H1 (cell line): ENCODE data around the gene MLC1. TPM values are rescaled to one million over a fixed set of nuclear protein-coding genes. Genes with fewer than 3 reads are reported as not detected.

ENCODE experiments used
- CTCF ChIA-PET: fragments of 300-600 bp; sonication (Branson Sonifier 250); formaldehyde crosslinking; loops from one replicate; lab custom pipeline; 2021; ENCODE audit not compliant: partially characterized antibody; lab: Charles Lee
- POLR2A ChIA-PET: fragments of 300-600 bp; sonication (Branson Sonifier 250); formaldehyde crosslinking; loops from one replicate; lab custom pipeline; 2021; ENCODE audit warnings: inconsistent platforms; ENCODE audit not compliant: partially characterized antibody; lab: Charles Lee
- DNase-seq, 2 experiments: peaks; one replicate each; pipeline versions ENCODE4 v3.0.0 to v3.0.0-alpha.2; 2010 to 2022; ENCODE audit warnings: low spot score in 2 of 2, low read depth in 1 of 2, mixed read lengths in 1 of 2
- FAIRE-seq: peaks from 2 replicates; lab custom pipeline; 2011; peaks lifted over from hg19 to GRCh38; lab: Jason Lieb, UNC
- H2AFZ ChIP-seq: 2 replicates; pipeline ENCODE4 v1.8.1; 2012; ENCODE audit warnings: low read length, inconsistent platforms
- H2AK5ac ChIP-seq: 2 replicates; pipeline ENCODE4 v1.6.1; 2013; ENCODE audit warnings: low read depth, low read length
- H2BK120ac ChIP-seq: replicated peaks from 2 replicates; pipeline ENCODE3; 2013; ENCODE audit warnings: low read depth, low read length, inconsistent platforms
- H2BK12ac ChIP-seq: 2 replicates; pipeline ENCODE4 v1.6.1; 2013; ENCODE audit warnings: low read depth, low read length
- H2BK15ac ChIP-seq: 2 replicates; pipeline ENCODE4 v1.6.1; 2013; ENCODE audit warnings: low read length
- H2BK20ac ChIP-seq: 2 replicates; pipeline ENCODE4 v1.6.1; 2013; ENCODE audit warnings: low read length
- H2BK5ac ChIP-seq: 2 replicates; pipeline ENCODE4 v1.6.1; 2013; ENCODE audit warnings: low read depth, low read length
- H3K14ac ChIP-seq: 2 replicates; pipeline ENCODE4 v1.6.1; 2013; ENCODE audit warnings: inconsistent platforms; ENCODE audit not compliant: insufficient read length
- H3K18ac ChIP-seq: 2 replicates; pipeline ENCODE4 v1.6.1; 2013; ENCODE audit warnings: low read length; ENCODE audit errors: extremely low read depth
- H3K23ac ChIP-seq: 2 replicates; pipeline ENCODE4 v1.6.1; 2013; ENCODE audit warnings: inconsistent platforms; ENCODE audit not compliant: insufficient read length
- H3K23me2 ChIP-seq: 2 replicates; pipeline ENCODE4 v1.6.1; 2013; ENCODE audit warnings: low read depth, low read length
- H3K27ac ChIP-seq: 2 replicates; pipeline ENCODE4 v1.6.1; 2011; ENCODE audit warnings: low read depth, low read length, inconsistent platforms
- H3K27me3 ChIP-seq, 4 experiments: replicated peaks in 1 of 4; 1 replicate in 1 of 4; 2 replicates in 3 of 4; pipeline versions ENCODE4 v1.6.1 to v1.8.1; 2011 to 2013; ENCODE audit warnings: low read length in 3 of 4, mild to moderate bottlenecking in 3 of 4, inconsistent platforms in 2 of 4, mixed read lengths in 2 of 4, moderate library complexity in 1 of 4; ENCODE audit not compliant: control insufficient read depth in 3 of 4, insufficient read depth in 3 of 4; ENCODE audit errors: extremely low read depth in 1 of 4
- H3K36me3 ChIP-seq, 4 experiments: 2 replicates each; pipeline versions ENCODE4 v1.6.1 to v1.8.1; 2011 to 2013; ENCODE audit warnings: mild to moderate bottlenecking in 4 of 4, low read length in 3 of 4, moderate library complexity in 2 of 4, control low read depth in 1 of 4, inconsistent platforms in 1 of 4; ENCODE audit not compliant: insufficient read depth in 4 of 4, control insufficient read depth in 2 of 4
- H3K4ac ChIP-seq: replicated peaks from 2 replicates; pipeline ENCODE3; 2013; ENCODE audit warnings: low read length, low read depth, mixed read lengths, inconsistent platforms; ENCODE audit not compliant: insufficient read length
- H3K4me1 ChIP-seq, 4 experiments: replicated peaks in 1 of 4; 1 replicate in 1 of 4; 2 replicates in 3 of 4; pipeline versions ENCODE4 v1.6.1 to v1.8.1; 2011 to 2013; ENCODE audit warnings: low read length in 3 of 4, inconsistent platforms in 2 of 4, mixed read lengths in 1 of 4; ENCODE audit not compliant: insufficient read depth in 4 of 4, control insufficient read depth in 3 of 4
- H3K4me2 ChIP-seq, 2 experiments: 2 replicates each; pipeline versions ENCODE4 v1.6.1 to v1.8.1; 2011 to 2013; ENCODE audit warnings: low read depth in 2 of 2, low read length in 2 of 2, control low read depth in 1 of 2, inconsistent platforms in 1 of 2, mild to moderate bottlenecking in 1 of 2; ENCODE audit not compliant: insufficient read depth in 1 of 2
- H3K4me3 ChIP-seq, 4 experiments: fragments of 200-600, 300-600 bp in 1 of 4; sonication (generic), shearing (Covaris generic), sonication (Bioruptor Twin) in 1 of 4; 2 replicates each; pipeline versions ENCODE4 v1.5.1 to v1.8.1; 2011 to 2016; ENCODE audit warnings: low read length in 4 of 4, low read depth in 3 of 4, control low read depth in 2 of 4, inconsistent platforms in 2 of 4, mild to moderate bottlenecking in 2 of 4, mixed read lengths in 1 of 4, moderate library complexity in 1 of 4; ENCODE audit not compliant: insufficient read depth in 2 of 4; ENCODE audit errors: extremely low read depth in 1 of 4
- H3K56ac ChIP-seq: replicated peaks from 2 replicates; pipeline ENCODE3; 2013; ENCODE audit warnings: low read depth, mild to moderate bottlenecking, mixed read lengths, low read length, inconsistent platforms; ENCODE audit not compliant: insufficient read length
- H3K79me1 ChIP-seq: 2 replicates; pipeline ENCODE4 v1.6.1; 2013; ENCODE audit warnings: low read depth, low read length, control low read depth
- H3K79me2 ChIP-seq, 2 experiments: 2 replicates each; pipeline versions ENCODE4 v1.6.1 to v1.8.1; 2012 to 2013; ENCODE audit warnings: low read length in 2 of 2, mild to moderate bottlenecking in 2 of 2, inconsistent platforms in 1 of 2; ENCODE audit not compliant: insufficient read depth in 2 of 2, control insufficient read depth in 1 of 2
- H3K9ac ChIP-seq, 4 experiments: replicated peaks in 1 of 4; 1 replicate in 1 of 4; 2 replicates in 3 of 4; pipeline versions ENCODE4 v1.6.1 to v1.8.1; 2011 to 2013; ENCODE audit warnings: low read depth in 3 of 4, low read length in 3 of 4, control low read depth in 2 of 4, mild to moderate bottlenecking in 2 of 4, moderate library complexity in 2 of 4, inconsistent platforms in 1 of 4; ENCODE audit errors: extremely low read depth in 1 of 4
- H3K9me3 ChIP-seq, 2 experiments: 2 replicates each; pipeline versions ENCODE4 v1.6.1 to v1.8.1; 2012 to 2013; ENCODE audit warnings: mild to moderate bottlenecking in 2 of 2, moderate library complexity in 2 of 2, control low read depth in 1 of 2, inconsistent platforms in 1 of 2, low read depth in 1 of 2, low read length in 1 of 2, mixed read lengths in 1 of 2; ENCODE audit not compliant: insufficient read depth in 2 of 2
- H4K20me1 ChIP-seq, 2 experiments: replicated peaks in 1 of 2; 2 replicates each; pipeline versions ENCODE3 to v1.8.1; 2011 to 2013; ENCODE audit warnings: inconsistent platforms in 2 of 2, low read length in 2 of 2, mild to moderate bottlenecking in 1 of 2; ENCODE audit not compliant: insufficient read depth in 2 of 2, control insufficient read depth in 1 of 2
- H4K5ac ChIP-seq: 2 replicates; pipeline ENCODE4 v1.6.1; 2013; ENCODE audit warnings: low read length, low read depth, mixed read lengths, inconsistent platforms; ENCODE audit not compliant: insufficient read length
- H4K8ac ChIP-seq: 2 replicates; pipeline ENCODE4 v1.8.0; 2013; ENCODE audit warnings: mild to moderate bottlenecking, moderate library complexity, low read length, inconsistent platforms; ENCODE audit not compliant: insufficient read depth; ENCODE audit errors: extremely low read depth
- H4K91ac ChIP-seq: replicated peaks from 2 replicates; pipeline ENCODE3; 2013; ENCODE audit warnings: low read length, mixed read lengths, inconsistent platforms; ENCODE audit not compliant: insufficient read length
- ASH2L ChIP-seq: fragments of 200-600, 300-600 bp; sonication (generic); IDR thresholded peaks from one replicate; pipeline ENCODE4 v1.7.1; 2017; ENCODE audit warnings: low read length
- CEBPB ChIP-seq: IDR thresholded peaks from 2 replicates; pipeline ENCODE4 v1.6.1; 2012; ENCODE audit warnings: low read depth, low read length
- FOSL1 ChIP-seq: IDR thresholded peaks from 2 replicates; pipeline ENCODE4 v1.6.1; 2011; ENCODE audit warnings: mild to moderate bottlenecking, low read depth, low read length, moderate library complexity; ENCODE audit not compliant: insufficient read depth
- KDM1A ChIP-seq: fragments of 200-600, 300-600 bp; sonication (generic); IDR thresholded peaks from 2 replicates; pipeline ENCODE4 v1.7.1; 2016; ENCODE audit warnings: mild to moderate bottlenecking, low read length, borderline replicate concordance
- KDM5A ChIP-seq: fragments of 200-600 bp; IDR thresholded peaks from 2 replicates; pipeline ENCODE4 v1.7.1; 2012; ENCODE audit warnings: mild to moderate bottlenecking, low read length, inconsistent platforms, mixed read lengths
- MAFK ChIP-seq: IDR thresholded peaks from 2 replicates; pipeline ENCODE4 v1.6.1; 2012; ENCODE audit warnings: low read depth, mild to moderate bottlenecking, improper control_type of control experiment, low read length
- PHF8 ChIP-seq: fragments of 200-600 bp; sonication (generic); conservative IDR thresholded peaks from 2 replicates; pipeline ENCODE4 v1.7.1; 2012; ENCODE audit warnings: low read depth, mild to moderate bottlenecking, inconsistent platforms, low read length, moderate library complexity
- SAP30 ChIP-seq: fragments of 300-600 bp; sonication (generic); IDR thresholded peaks from 2 replicates; pipeline ENCODE4 v1.7.1; 2012; ENCODE audit warnings: low read length, moderate library complexity, mild to moderate bottlenecking, inconsistent platforms; ENCODE audit not compliant: insufficient read depth, insufficient replicate concordance
- TAF1 ChIP-seq: IDR thresholded peaks from 2 replicates; pipeline ENCODE4 v1.6.1; 2011; ENCODE audit warnings: mild to moderate bottlenecking, low read depth, low read length
- WGBS, 2 experiments: shearing (Covaris generic) in 1 of 2; methylation state at CpG; one replicate each; pipeline versions ENCODE4 v1.1.6 to v1.1.7; 2013 to 2015; ENCODE audit warnings: low lambda C conversion rate in 2 of 2, mixed read lengths in 2 of 2, inconsistent platforms in 1 of 2, low coverage in 1 of 2, missing lambda C conversion rate in 1 of 2; ENCODE audit not compliant: insufficient replicate concordance in 2 of 2, insufficient coverage in 1 of 2, insufficient read length in 1 of 2; ENCODE audit errors: extremely low coverage in 1 of 2, missing lambda C conversion rate in 1 of 2; 5-methylcytosine and 5-hydroxymethylcytosine counted together
- polyA plus RNA-seq, 7 experiments: library from polyadenylated mRNA; depleted of rRNA in 3 of 7; stranded (reverse) in 5 of 7; unstranded in 2 of 7; fragments of >200 nt in 5 of 7; fragments of 200-250 nt in 2 of 7; gene quantifications; 1 replicate in 5 of 7; 2 replicates in 1 of 7; 4 replicates in 1 of 7; pipeline versions ENCODE4 v1.2.1 to v1.2.3, GENCODE V29; 2011 to 2013; ENCODE audit warnings: missing spikeins in 2 of 7, mixed read lengths in 2 of 7
- total RNA-seq: library from RNA; stranded (reverse); fragmentation: NEBNext Ultra II Directional; extraction: Animal tissue kit (Norgen Biotek cat#: 25700); gene quantifications from 2 replicates; pipeline ENCODE4 v1.2.1, GENCODE V29; 2021
- TF ChIP-seq, protein P1 (sequence below): IDR thresholded peaks from 2 replicates; pipeline ENCODE4 v1.6.1; 2012; ENCODE audit warnings: low read length, inconsistent platforms

The MLC1 gene
- total and polyA plus RNA-seq, 2 of the 8 experiments (the other 6 are each of a cell fraction or from before 2014, with no cell fraction given), result 0.20 TPM; not detected in 1

DNA sequence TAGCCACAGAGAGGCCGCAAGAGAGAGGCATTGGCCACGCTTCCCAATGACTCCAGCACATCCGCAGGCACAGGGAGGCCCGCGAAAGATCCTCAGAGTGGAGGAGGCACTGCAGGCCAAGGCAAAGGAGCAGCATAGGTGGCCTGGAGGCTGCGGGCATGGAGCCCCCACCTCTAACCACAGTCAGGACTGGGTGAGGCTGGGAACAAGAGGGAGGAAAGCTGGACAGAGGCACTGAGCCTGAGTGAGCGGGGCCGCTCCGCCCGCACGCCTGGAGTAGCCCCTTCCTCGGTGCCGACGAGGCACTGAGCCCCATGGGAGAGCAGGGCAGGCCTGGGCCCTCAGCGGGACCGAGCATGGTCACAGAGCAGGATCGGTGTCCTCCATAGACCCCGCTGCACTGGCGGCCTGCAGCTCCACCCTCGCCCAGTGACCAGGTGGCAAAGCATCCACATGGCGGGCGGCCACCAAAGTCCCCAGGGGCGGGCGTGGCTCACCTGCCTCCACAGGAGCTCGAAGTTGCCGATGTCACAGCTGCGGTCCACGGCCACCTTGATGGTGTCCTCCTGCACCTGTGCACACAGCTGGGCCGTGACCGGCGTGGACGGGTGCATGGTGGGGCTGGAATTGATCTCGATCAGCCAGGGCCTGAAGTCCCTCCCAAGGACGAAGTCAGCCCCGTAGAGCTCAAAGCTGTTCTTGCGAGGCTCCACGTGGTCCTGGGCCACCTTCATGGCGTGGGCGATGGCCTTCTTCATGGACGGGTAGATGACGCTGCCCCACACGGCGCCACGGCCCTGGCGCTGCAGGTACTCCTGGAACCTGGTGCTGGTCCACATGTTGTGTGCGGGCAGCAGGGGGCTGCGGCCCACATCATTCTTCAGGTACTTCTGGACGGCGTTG is 53.8 kb downstream of the MLC1 start:
- Histone ChIP-seq H2BK15ac (no peak overlapping the region), H3K18ac (no peak overlapping the region), H3K79me2 (no peaks in the 10 kb centered on the region), H3K4me3 (no peak overlapping the region), H2BK120ac (no peak overlapping the region), H2BK20ac (no peak overlapping the region), H3K14ac (no peak overlapping the region), H3K4me1 (peaks cover 0 to 3% (median 0%) of the 10 kb centered on the region in 4 experiments; a peak in 2 of 7 replicates), H3K27me3 (peaks cover 2 to 24% (median 11%) of the 10 kb centered on the region in 4 experiments; a peak in 6 of 7 replicates), H3K36me3 (no peaks in the 10 kb centered on the region), H3K27ac (no peak overlapping the region), H3K23ac (no peak overlapping the region), H2BK12ac (no peak overlapping the region), H3K79me1 (no peaks in the 10 kb centered on the region), H3K9ac (no peak overlapping the region), H2AFZ (no peak overlapping the region), H3K56ac (no peak overlapping the region), H4K8ac (no peak overlapping the region; the same call in 1 of the 2 replicates), H2BK5ac (no peak overlapping the region), H2AK5ac (no peak overlapping the region), H3K4ac (no peak overlapping the region), H3K4me2 (no peak overlapping the region), H3K23me2 (peaks cover 2% of the 10 kb centered on the region; the same call in 1 of the 2 replicates), H4K5ac (no peak overlapping the region), H4K91ac (no peak overlapping the region), H3K9me3 (no peaks in the 10 kb centered on the region), H4K20me1 (no peaks in the 10 kb centered on the region)
- FAIRE-seq (no peak), DNase-seq (no peak)
- WGBS, 2 experiments, result 96% methylated on average over 41 of the region's 49 CpGs; no CpG with 5 or more reads in 1 of the 2 experiments
- ChIA-PET CTCF (interaction anchor here (0.5 to 3.9 kb wide), 19 partner anchors 15 to 257 kb away, joined by 3 to 54 read pairs (median 7); partner anchors contain the start of gene IL17REL), POLR2A (interaction anchor here (0.6 to 2.1 kb wide), 5 partner anchors 13 to 210 kb away, joined by 3 to 7 read pairs (median 4); no protein-coding TSS in a partner anchor)
- TF ChIP-seq KDM1A (no peak), CEBPB (no peak), PHF8 (no peak), KDM5A (no peak), MAFK (no peak), FOSL1 (no peak), TAF1 (no peak), ASH2L (no peak), SAP30 (no peak)
- TF ChIP-seq, protein P1, sequence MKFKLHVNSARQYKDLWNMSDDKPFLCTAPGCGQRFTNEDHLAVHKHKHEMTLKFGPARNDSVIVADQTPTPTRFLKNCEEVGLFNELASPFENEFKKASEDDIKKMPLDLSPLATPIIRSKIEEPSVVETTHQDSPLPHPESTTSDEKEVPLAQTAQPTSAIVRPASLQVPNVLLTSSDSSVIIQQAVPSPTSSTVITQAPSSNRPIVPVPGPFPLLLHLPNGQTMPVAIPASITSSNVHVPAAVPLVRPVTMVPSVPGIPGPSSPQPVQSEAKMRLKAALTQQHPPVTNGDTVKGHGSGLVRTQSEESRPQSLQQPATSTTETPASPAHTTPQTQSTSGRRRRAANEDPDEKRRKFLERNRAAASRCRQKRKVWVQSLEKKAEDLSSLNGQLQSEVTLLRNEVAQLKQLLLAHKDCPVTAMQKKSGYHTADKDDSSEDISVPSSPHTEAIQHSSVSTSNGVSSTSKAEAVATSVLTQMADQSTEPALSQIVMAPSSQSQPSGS, result no peak
